ENCODE data around the gene TMEM208. TPM values are rescaled to one million over a fixed set of nuclear protein-coding genes. Genes with fewer than 3 reads are reported as not detected.

Gene TMEM208
- total and polyA plus RNA-seq, 2 of the 13 experiments (the other 11 are each of a cell fraction or from before 2014, with no cell fraction given) = 58.8 to 72.9 TPM

- peak; percentile 82; the same call in 1 of the 2 replicates for TF ChIP-seq ZBTB39 (CRISPR knock-in tag; IDR thresholded peaks at IDR 0.05)
- TF ChIP-seq, protein P1, sequence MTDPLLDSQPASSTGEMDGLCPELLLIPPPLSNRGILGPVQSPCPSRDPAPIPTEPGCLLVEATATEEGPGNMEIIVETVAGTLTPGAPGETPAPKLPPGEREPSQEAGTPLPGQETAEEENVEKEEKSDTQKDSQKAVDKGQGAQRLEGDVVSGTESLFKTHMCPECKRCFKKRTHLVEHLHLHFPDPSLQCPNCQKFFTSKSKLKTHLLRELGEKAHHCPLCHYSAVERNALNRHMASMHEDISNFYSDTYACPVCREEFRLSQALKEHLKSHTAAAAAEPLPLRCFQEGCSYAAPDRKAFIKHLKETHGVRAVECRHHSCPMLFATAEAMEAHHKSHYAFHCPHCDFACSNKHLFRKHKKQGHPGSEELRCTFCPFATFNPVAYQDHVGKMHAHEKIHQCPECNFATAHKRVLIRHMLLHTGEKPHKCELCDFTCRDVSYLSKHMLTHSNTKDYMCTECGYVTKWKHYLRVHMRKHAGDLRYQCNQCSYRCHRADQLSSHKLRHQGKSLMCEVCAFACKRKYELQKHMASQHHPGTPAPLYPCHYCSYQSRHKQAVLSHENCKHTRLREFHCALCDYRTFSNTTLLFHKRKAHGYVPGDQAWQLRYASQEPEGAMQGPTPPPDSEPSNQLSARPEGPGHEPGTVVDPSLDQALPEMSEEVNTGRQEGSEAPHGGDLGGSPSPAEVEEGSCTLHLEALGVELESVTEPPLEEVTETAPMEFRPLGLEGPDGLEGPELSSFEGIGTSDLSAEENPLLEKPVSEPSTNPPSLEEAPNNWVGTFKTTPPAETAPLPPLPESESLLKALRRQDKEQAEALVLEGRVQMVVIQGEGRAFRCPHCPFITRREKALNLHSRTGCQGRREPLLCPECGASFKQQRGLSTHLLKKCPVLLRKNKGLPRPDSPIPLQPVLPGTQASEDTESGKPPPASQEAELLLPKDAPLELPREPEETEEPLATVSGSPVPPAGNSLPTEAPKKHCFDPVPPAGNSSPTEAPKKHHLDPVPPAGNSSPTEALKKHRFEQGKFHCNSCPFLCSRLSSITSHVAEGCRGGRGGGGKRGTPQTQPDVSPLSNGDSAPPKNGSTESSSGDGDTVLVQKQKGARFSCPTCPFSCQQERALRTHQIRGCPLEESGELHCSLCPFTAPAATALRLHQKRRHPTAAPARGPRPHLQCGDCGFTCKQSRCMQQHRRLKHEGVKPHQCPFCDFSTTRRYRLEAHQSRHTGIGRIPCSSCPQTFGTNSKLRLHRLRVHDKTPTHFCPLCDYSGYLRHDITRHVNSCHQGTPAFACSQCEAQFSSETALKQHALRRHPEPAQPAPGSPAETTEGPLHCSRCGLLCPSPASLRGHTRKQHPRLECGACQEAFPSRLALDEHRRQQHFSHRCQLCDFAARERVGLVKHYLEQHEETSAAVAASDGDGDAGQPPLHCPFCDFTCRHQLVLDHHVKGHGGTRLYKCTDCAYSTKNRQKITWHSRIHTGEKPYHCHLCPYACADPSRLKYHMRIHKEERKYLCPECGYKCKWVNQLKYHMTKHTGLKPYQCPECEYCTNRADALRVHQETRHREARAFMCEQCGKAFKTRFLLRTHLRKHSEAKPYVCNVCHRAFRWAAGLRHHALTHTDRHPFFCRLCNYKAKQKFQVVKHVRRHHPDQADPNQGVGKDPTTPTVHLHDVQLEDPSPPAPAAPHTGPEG (CRISPR knock-in tag; IDR thresholded peaks at IDR 0.05) = peak; percentile 92
- TF ChIP-seq ZNF776 (CRISPR knock-in tag; IDR thresholded peaks at IDR 0.05) = peak; percentile 85
- TF ChIP-seq, protein P2, sequence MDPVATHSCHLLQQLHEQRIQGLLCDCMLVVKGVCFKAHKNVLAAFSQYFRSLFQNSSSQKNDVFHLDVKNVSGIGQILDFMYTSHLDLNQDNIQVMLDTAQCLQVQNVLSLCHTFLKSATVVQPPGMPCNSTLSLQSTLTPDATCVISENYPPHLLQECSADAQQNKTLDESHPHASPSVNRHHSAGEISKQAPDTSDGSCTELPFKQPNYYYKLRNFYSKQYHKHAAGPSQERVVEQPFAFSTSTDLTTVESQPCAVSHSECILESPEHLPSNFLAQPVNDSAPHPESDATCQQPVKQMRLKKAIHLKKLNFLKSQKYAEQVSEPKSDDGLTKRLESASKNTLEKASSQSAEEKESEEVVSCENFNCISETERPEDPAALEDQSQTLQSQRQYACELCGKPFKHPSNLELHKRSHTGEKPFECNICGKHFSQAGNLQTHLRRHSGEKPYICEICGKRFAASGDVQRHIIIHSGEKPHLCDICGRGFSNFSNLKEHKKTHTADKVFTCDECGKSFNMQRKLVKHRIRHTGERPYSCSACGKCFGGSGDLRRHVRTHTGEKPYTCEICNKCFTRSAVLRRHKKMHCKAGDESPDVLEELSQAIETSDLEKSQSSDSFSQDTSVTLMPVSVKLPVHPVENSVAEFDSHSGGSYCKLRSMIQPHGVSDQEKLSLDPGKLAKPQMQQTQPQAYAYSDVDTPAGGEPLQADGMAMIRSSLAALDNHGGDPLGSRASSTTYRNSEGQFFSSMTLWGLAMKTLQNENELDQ (CRISPR knock-in tag; IDR thresholded peaks at IDR 0.05; ENCODE audit: borderline replicate concordance) = 0 out of 2 replicates have a peak, but pooled peaks have one; percentile 37
- peak; percentile 95 for TF ChIP-seq REL (CRISPR knock-in tag; conservative IDR thresholded peaks at IDR 0.05)
- TF ChIP-seq ZNF704 (CRISPR knock-in tag; IDR thresholded peaks at IDR 0.05; ENCODE audit: borderline replicate concordance) = peak; percentile 89
- TF ChIP-seq ZNF768 (CRISPR knock-in tag; IDR thresholded peaks at IDR 0.05) = peak; percentile 59; the same call in 1 of the 2 replicates
- peak; percentile 96 for TF ChIP-seq HDAC1 (CRISPR knock-in tag; IDR thresholded peaks at IDR 0.05)
- no peak for TF ChIP-seq KAT2B (IDR thresholded peaks at IDR 0.05; ENCODE audit: borderline replicate concordance, low read depth, low read length)
- TF ChIP-seq RCOR2 (CRISPR knock-in tag; IDR thresholded peaks at IDR 0.05) = peak; percentile 69; the same call in 1 of the 2 replicates
- TF ChIP-seq ZNF609 (CRISPR knock-in tag; IDR thresholded peaks at IDR 0.05; ENCODE audit: borderline replicate concordance) = peak; percentile 87; the same call in 1 of the 2 replicates
Observed at GRCh38 chr16:67246081-67246755, 19.3 kb downstream of the TMEM208 start (continued).

All from HepG2 (cell line).